Caco-2 (cell line): ENCODE data around the gene PLD4. TPM values are rescaled to one million over a fixed set of nuclear protein-coding genes. Genes with fewer than 3 reads are reported as not detected.

Experiments
- BruUV-seq: library from RNA; stranded (reverse); fragments of 400-500 nt; replicated peaks from 2 replicates; lab custom pipeline; 2021; lab: Mats Ljungman, UMichigan
- CTCF ChIA-PET: fragments of 300-600 bp; sonication (Branson Sonifier 250); formaldehyde crosslinking; loops from one replicate; lab custom pipeline; 2022; ENCODE audit warnings: antibody characterized with exemption; lab: Charles Lee
- POLR2A ChIA-PET: fragments of 300-600 bp; sonication (Branson Sonifier 250); formaldehyde crosslinking; loops from one replicate; lab custom pipeline; 2022; ENCODE audit warnings: antibody characterized with exemption; lab: Charles Lee
- DNase-seq, 2 experiments: peaks; one replicate each; pipeline versions ENCODE4 v3.0.0 to v3.0.0-alpha.2; 2020 to 2022
- H3K27me3 ChIP-seq: replicated peaks from 2 replicates; pipeline ENCODE4 v1.6.0; 2011; ENCODE audit warnings: low read length; ENCODE audit not compliant: control insufficient read depth, insufficient read depth
- H3K36me3 ChIP-seq: 2 replicates; pipeline ENCODE4 v1.5.1; 2011; ENCODE audit warnings: low read length; ENCODE audit not compliant: control insufficient read depth, insufficient read depth
- H3K4me1 ChIP-seq: fragments of 250-450 bp; sonication (Bioruptor Pico); 2 replicates; pipeline ENCODE4 v1.5.1; 2020; ENCODE audit warnings: mild to moderate bottlenecking
- H3K4me3 ChIP-seq: 2 replicates; pipeline ENCODE4 v1.5.1; 2011; ENCODE audit warnings: low read depth, mild to moderate bottlenecking, control low read depth, low read length
- H3K9me3 ChIP-seq: fragments of 250-450 bp; sonication (Bioruptor Pico); 2 replicates; pipeline ENCODE4 v1.5.1; 2020; ENCODE audit warnings: mild to moderate bottlenecking, moderate library complexity
- H3K27ac Mint-ChIP-seq: one replicate; pipeline ENCODE4 v1.8.0; 2022; ENCODE audit warnings: mixed read lengths; ENCODE audit not compliant: unreplicated experiment
- H3K27me3 Mint-ChIP-seq: one replicate; pipeline ENCODE4 v1.8.0; 2022; ENCODE audit warnings: mixed read lengths; ENCODE audit not compliant: insufficient read depth, unreplicated experiment
- H3K36me3 Mint-ChIP-seq: one replicate; pipeline ENCODE4 v1.8.0; 2022; ENCODE audit warnings: mild to moderate bottlenecking, mixed read lengths; ENCODE audit not compliant: insufficient read depth, unreplicated experiment
- H3K4me1 Mint-ChIP-seq: one replicate; pipeline ENCODE4 v1.8.0; 2022; ENCODE audit warnings: low read depth, mixed read lengths; ENCODE audit not compliant: unreplicated experiment
- H3K4me3 Mint-ChIP-seq: one replicate; pipeline ENCODE4 v1.8.0; 2022; ENCODE audit warnings: mild to moderate bottlenecking, moderate library complexity, mixed read lengths; ENCODE audit not compliant: unreplicated experiment
- H3K9me3 Mint-ChIP-seq: one replicate; pipeline ENCODE4 v1.8.0; 2022; ENCODE audit warnings: mixed read lengths; ENCODE audit not compliant: unreplicated experiment
- intact Hi-C: fragments of 100-400 bp; cut with micrococcal nuclease; formaldehyde crosslinking; loops from one replicate; pipeline ENCODE4 v1.10.0; 2022; ENCODE audit not compliant: unreplicated experiment
- total RNA-seq: library from RNA; stranded (reverse); gene quantifications from 2 replicates; pipeline ENCODE4 v1.2.3, GENCODE V29; 2022
- TF ChIP-seq, protein P1 (sequence below), 2 experiments: fragments of 200-600 bp in 1 of 2; IDR thresholded peaks; 1 replicate in 1 of 2; 2 replicates in 1 of 2; pipeline versions ENCODE4 v1.5.1 to v1.8.0; 2011 to 2022; ENCODE audit warnings: antibody characterized with exemption in 1 of 2, control low read depth in 1 of 2, inconsistent platforms in 1 of 2, low read depth in 1 of 2, low read length in 1 of 2, mild to moderate bottlenecking in 1 of 2, moderate library complexity in 1 of 2; ENCODE audit not compliant: insufficient read depth in 1 of 2, severe bottlenecking in 1 of 2, unreplicated experiment in 1 of 2

PLD4 gene
- total RNA-seq, 1 experiment from 2014 or later, result not detected

DNA sequence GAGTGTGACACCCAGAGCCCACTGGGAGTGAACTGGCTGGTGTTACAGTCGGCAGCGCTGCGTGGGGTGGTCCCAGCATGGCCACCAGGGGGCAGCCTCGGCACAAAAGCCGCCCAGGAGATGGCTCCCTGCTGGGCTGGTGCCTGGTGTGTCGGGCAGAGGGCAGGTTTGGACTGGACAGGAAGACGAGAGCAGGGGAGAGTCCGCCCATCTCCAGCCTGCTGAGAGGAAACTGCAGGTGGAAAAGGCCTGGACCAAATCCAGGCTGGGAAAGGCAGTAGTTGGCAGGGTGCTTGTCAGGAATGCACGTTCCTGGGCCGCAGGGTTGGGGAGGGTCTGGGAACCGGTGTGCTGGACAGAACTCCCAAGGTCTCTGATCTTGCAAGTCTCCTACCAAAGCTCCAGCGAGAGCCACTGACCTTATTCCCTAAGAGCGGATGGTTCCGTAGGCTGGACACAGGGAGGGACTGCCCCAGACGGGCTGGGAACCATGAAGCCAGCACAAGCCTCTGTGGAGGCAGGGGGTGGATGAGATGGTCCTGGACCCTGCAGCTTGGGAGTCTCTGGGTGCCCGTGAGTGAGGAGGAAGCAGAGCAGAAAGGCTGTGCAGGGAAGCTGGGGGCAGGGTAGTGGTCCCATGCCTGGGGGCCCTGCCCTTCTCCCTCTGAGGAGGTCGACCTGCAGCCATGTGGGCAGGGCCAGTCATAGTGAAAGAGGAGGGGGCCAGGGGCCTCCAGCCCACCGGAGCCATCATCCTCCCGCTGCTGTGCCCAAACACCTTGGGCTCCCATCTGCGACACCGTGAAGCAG lies 51.7 kb downstream of the PLD4 start:
- ChIA-PET POLR2A (no interaction called here), CTCF (interaction anchor here (1.0 to 1.5 kb wide), 2 partner anchors 9 to 44 kb away, joined by 3 to 5 read pairs; partner anchors contain the start of genes CDCA4 and CLBA1)
- no TSS peak for BruUV-seq
- peak overlapping the region; percentile 59 for H3K4me3 Mint-ChIP-seq
- no peaks in the 10 kb centered on the region for H3K36me3 Mint-ChIP-seq
- intact Hi-C loops, result loop anchor here (1.0 to 5.0 kb wide), 3 partner anchors 69 to 511 kb away; partner anchors contain the start of gene CRIP1
- H3K4me1 ChIP-seq, result peaks cover 13% of the 10 kb centered on the region
- no peak overlapping the region for H3K27ac Mint-ChIP-seq
- H3K27me3 ChIP-seq, result no peaks in the 10 kb centered on the region
- peaks cover 7% of the 10 kb centered on the region for H3K4me1 Mint-ChIP-seq
- peaks cover 2% of the 10 kb centered on the region for H3K27me3 Mint-ChIP-seq
- no peaks in the 10 kb centered on the region for H3K9me3 Mint-ChIP-seq
- TF ChIP-seq, protein P1, sequence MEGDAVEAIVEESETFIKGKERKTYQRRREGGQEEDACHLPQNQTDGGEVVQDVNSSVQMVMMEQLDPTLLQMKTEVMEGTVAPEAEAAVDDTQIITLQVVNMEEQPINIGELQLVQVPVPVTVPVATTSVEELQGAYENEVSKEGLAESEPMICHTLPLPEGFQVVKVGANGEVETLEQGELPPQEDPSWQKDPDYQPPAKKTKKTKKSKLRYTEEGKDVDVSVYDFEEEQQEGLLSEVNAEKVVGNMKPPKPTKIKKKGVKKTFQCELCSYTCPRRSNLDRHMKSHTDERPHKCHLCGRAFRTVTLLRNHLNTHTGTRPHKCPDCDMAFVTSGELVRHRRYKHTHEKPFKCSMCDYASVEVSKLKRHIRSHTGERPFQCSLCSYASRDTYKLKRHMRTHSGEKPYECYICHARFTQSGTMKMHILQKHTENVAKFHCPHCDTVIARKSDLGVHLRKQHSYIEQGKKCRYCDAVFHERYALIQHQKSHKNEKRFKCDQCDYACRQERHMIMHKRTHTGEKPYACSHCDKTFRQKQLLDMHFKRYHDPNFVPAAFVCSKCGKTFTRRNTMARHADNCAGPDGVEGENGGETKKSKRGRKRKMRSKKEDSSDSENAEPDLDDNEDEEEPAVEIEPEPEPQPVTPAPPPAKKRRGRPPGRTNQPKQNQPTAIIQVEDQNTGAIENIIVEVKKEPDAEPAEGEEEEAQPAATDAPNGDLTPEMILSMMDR (IDR thresholded peaks at IDR 0.05; ENCODE audit: insufficient read depth in 1 of 2, low read depth in 1 of 2, low read length in 1 of 2, severe bottlenecking in 1 of 2, unreplicated experiment in 1 of 2), result peak; percentile 87 to 96
- no peaks in the 10 kb centered on the region for H3K36me3 ChIP-seq
- no peak overlapping the region for H3K4me3 ChIP-seq
- no peaks in the 10 kb centered on the region for H3K9me3 ChIP-seq
- peak; percentile 85 to 91 for DNase-seq

DNA sequence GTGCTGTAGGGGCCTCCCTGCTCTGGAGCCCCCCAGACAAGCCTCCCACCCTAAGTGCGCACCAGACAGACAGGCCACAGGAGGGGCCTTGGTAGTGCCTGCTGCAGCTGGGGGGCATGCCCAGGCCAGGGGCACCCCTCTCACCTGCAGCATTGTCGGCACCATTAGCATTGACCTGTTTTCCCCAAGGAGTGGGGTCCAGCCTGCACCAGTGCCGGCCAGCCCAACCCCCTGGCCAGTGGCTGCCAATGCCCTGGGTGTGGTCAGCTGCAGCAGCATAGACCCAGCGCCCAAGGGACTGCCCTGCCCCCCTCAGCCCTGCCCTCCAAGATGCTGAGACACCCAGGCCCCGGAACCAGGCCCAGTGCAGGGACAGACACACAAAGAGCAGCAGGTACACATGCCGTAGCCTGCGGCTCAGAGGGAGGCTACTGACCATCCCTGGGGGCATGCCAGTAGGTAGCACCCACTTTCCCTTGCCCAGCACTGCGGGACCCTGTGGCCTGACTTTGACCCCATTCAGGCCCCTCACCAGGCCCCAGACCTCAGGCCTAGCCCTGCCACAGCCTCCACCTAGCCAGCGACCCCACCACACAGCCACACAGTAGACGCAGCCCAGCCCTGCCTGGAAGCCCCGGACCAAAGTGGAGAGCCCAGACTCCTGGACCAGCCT lies 52.5 kb downstream of the PLD4 start:
- Mint-ChIP-seq H3K9me3 (no peaks in the 10 kb centered on the region), H3K27me3 (peaks cover 2% of the 10 kb centered on the region), H3K4me3 (peak overlapping the region; percentile 82), H3K36me3 (no peaks in the 10 kb centered on the region), H3K27ac (no peak overlapping the region), H3K4me1 (peaks cover 7% of the 10 kb centered on the region)
- ChIA-PET POLR2A (no interaction called here), CTCF (no interaction called here)
- Histone ChIP-seq H3K36me3 (no peaks in the 10 kb centered on the region), H3K4me1 (peaks cover 13% of the 10 kb centered on the region), H3K4me3 (peak overlapping the region; percentile 44), H3K27me3 (no peaks in the 10 kb centered on the region), H3K9me3 (no peaks in the 10 kb centered on the region)
- intact Hi-C loops, result loop anchor here (2.0 to 5.0 kb wide), 2 partner anchors 110 to 510 kb away; partner anchors contain the start of gene CRIP1
- TF ChIP-seq, protein P1 (IDR thresholded peaks at IDR 0.05; ENCODE audit: insufficient read depth in 1 of 2, low read depth in 1 of 2, low read length in 1 of 2, severe bottlenecking in 1 of 2, unreplicated experiment in 1 of 2), result no peak
- peak in 1 of 2 experiments; percentile 31 for DNase-seq
- BruUV-seq, result TSS peak; percentile 21
